Neural progenitor cell (in vitro differentiated cells): ENCODE data around the gene LRP5. TPM values are rescaled to one million over a fixed set of nuclear protein-coding genes. Genes with fewer than 3 reads are reported as not detected.

ENCODE experiments used
- DNase-seq: peaks from one replicate; pipeline ENCODE4 v3.0.0-alpha.2; 2016; ENCODE audit warnings: low spot score
- H2AFZ ChIP-seq: fragments of 200-600 bp; sonication (generic); replicated peaks from 2 replicates; pipeline ENCODE4 v1.6.1; 2016; ENCODE audit warnings: antibody characterized with exemption
- H3F3A ChIP-seq: fragments of 200-600 bp; sonication (generic); 2 replicates; pipeline ENCODE4 v1.6.1; 2016; ENCODE audit warnings: antibody characterized with exemption, low read depth
- H3K27ac ChIP-seq: fragments of 200-600 bp; sonication (generic); 2 replicates; pipeline ENCODE4 v1.5.1; 2016; ENCODE audit warnings: mild to moderate bottlenecking
- H3K27me3 ChIP-seq: fragments of 200-600 bp; sonication (generic); 2 replicates; pipeline ENCODE4 v1.6.1; 2016; ENCODE audit warnings: mild to moderate bottlenecking, moderate library complexity
- H3K36me3 ChIP-seq: fragments of 200-600 bp; sonication (generic); 2 replicates; pipeline ENCODE4 v1.5.1; 2016
- H3K4me1 ChIP-seq: fragments of 200-600 bp; sonication (generic); 2 replicates; pipeline ENCODE4 v1.6.1; 2016; ENCODE audit warnings: mixed run types
- H3K4me2 ChIP-seq: fragments of 200-600 bp; sonication (generic); 2 replicates; pipeline ENCODE4 v1.6.1; 2016
- H3K4me3 ChIP-seq: fragments of 200-600 bp; sonication (generic); 2 replicates; pipeline ENCODE4 v1.5.1; 2016
- H3K79me2 ChIP-seq: fragments of 200-600 bp; sonication (generic); 2 replicates; pipeline ENCODE4 v1.6.1; 2016; ENCODE audit warnings: low read depth
- H3K9ac ChIP-seq: fragments of 200-600 bp; sonication (generic); 2 replicates; pipeline ENCODE4 v1.6.1; 2016
- H3K9me3 ChIP-seq: fragments of 200-600 bp; sonication (generic); 2 replicates; pipeline ENCODE4 v1.5.1; 2016; ENCODE audit warnings: low read depth
- H4K20me1 ChIP-seq: fragments of 200-600 bp; sonication (generic); 2 replicates; pipeline ENCODE4 v1.6.1; 2016; ENCODE audit warnings: low read depth
- H3K27ac Mint-ChIP-seq: 3 replicates; pipeline ENCODE4 v1.8.0; 2021; ENCODE audit warnings: mixed read lengths
- H3K27me3 Mint-ChIP-seq: 2 replicates; pipeline ENCODE4 v1.8.0; 2022; ENCODE audit warnings: low read depth, mild to moderate bottlenecking, inconsistent platforms, moderate library complexity, mixed read lengths; ENCODE audit not compliant: insufficient read depth
- H3K36me3 Mint-ChIP-seq: 3 replicates; pipeline ENCODE4 v1.8.0; 2021; ENCODE audit warnings: mixed read lengths
- H3K4me1 Mint-ChIP-seq: 3 replicates; pipeline ENCODE4 v1.8.0; 2021; ENCODE audit warnings: mixed read lengths
- H3K4me3 Mint-ChIP-seq: 3 replicates; pipeline ENCODE4 v1.8.0; 2021; ENCODE audit warnings: mild to moderate bottlenecking, moderate library complexity, mixed read lengths
- H3K9me3 Mint-ChIP-seq: 3 replicates; pipeline ENCODE4 v1.8.0; 2020; ENCODE audit warnings: mixed read lengths
- EZH2 ChIP-seq: fragments of 200-600 bp; sonication (generic); IDR thresholded peaks from 2 replicates; pipeline ENCODE4 v1.6.1; 2017; ENCODE audit warnings: antibody characterized with exemption, mild to moderate bottlenecking, moderate library complexity
- EZH2phosphoT487 ChIP-seq: fragments of 200-600 bp; sonication (generic); IDR thresholded peaks from 2 replicates; pipeline ENCODE4 v1.6.1; 2017; ENCODE audit warnings: antibody characterized with exemption
- total RNA-seq: library from RNA; depleted of rRNA; stranded (reverse); fragments of >200 nt; gene quantifications from 2 replicates; pipeline ENCODE4 v1.2.3, GENCODE V29; 2015; ENCODE audit warnings: low replicate concordance
- TF ChIP-seq, protein P1 (sequence below): fragments of 200-600 bp; sonication (generic); IDR thresholded peaks from 2 replicates; pipeline ENCODE4 v1.5.1; 2017; ENCODE audit warnings: antibody characterized with exemption, mild to moderate bottlenecking

LRP5 gene
- total RNA-seq, 1 donor from 2014 or later = 7.3 TPM

DNA sequence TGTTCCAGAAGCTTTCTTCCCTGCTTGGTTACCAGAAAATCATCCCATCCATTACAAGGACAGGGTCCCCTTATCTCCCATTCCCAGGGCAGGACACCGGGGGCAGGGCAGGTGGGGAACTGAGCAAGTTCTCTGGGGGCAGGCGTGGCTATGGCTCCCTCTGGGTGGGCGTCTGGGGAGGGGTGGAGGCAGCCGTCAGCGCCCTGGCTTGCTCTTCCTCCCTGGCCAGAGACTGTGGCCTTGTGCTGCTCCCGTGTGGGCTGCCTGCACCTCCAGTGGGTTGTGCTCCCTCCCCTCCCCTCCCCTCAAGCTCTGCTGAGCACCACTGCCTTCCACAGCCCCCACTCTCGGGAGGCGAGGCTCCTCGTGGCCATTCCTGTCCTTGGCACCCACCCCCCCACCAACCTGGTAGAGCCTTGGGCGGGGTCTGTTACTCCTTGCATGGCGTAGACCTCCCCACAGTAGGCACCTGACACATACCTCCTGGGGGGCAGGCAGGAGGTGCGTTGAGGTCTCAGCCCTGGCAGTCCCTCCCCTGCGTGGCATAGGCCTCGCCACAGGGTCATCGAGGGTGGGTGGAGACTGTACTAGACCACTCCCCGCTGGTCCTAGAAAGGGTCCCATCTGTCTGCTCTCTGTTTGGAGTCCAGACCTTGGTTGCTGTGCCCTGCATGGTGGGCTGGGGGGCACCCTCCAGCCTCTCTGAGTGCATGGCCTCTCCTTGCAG is 123.9 kb downstream of the LRP5 start:
- H3K9me3 Mint-ChIP-seq = no peaks in the 10 kb centered on the region
- Histone ChIP-seq H2AFZ (no peak overlapping the region), H3K27me3 (no peaks in the 10 kb centered on the region), H3K4me3 (no peak overlapping the region), H3F3A (peaks cover 19% of the 10 kb centered on the region), H3K36me3 (no peaks in the 10 kb centered on the region), H3K4me1 (peaks cover 11% of the 10 kb centered on the region), H3K4me2 (no peak overlapping the region), H3K9ac (no peak overlapping the region), H3K9me3 (no peaks in the 10 kb centered on the region), H4K20me1 (no peaks in the 10 kb centered on the region), H3K27ac (no peak overlapping the region), H3K79me2 (no peaks in the 10 kb centered on the region)
- H3K27ac Mint-ChIP-seq = no peak overlapping the region
- TF ChIP-seq, protein P1, sequence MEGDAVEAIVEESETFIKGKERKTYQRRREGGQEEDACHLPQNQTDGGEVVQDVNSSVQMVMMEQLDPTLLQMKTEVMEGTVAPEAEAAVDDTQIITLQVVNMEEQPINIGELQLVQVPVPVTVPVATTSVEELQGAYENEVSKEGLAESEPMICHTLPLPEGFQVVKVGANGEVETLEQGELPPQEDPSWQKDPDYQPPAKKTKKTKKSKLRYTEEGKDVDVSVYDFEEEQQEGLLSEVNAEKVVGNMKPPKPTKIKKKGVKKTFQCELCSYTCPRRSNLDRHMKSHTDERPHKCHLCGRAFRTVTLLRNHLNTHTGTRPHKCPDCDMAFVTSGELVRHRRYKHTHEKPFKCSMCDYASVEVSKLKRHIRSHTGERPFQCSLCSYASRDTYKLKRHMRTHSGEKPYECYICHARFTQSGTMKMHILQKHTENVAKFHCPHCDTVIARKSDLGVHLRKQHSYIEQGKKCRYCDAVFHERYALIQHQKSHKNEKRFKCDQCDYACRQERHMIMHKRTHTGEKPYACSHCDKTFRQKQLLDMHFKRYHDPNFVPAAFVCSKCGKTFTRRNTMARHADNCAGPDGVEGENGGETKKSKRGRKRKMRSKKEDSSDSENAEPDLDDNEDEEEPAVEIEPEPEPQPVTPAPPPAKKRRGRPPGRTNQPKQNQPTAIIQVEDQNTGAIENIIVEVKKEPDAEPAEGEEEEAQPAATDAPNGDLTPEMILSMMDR = no peak
- TF ChIP-seq EZH2 = no peak
- TF ChIP-seq EZH2phosphoT487 = no peak
- peaks cover 12% of the 10 kb centered on the region for H3K4me1 Mint-ChIP-seq
- no peak for DNase-seq
- no peak overlapping the region for H3K4me3 Mint-ChIP-seq
- peaks cover 6% of the 10 kb centered on the region for H3K36me3 Mint-ChIP-seq
- peaks cover 2% of the 10 kb centered on the region for H3K27me3 Mint-ChIP-seq

DNA sequence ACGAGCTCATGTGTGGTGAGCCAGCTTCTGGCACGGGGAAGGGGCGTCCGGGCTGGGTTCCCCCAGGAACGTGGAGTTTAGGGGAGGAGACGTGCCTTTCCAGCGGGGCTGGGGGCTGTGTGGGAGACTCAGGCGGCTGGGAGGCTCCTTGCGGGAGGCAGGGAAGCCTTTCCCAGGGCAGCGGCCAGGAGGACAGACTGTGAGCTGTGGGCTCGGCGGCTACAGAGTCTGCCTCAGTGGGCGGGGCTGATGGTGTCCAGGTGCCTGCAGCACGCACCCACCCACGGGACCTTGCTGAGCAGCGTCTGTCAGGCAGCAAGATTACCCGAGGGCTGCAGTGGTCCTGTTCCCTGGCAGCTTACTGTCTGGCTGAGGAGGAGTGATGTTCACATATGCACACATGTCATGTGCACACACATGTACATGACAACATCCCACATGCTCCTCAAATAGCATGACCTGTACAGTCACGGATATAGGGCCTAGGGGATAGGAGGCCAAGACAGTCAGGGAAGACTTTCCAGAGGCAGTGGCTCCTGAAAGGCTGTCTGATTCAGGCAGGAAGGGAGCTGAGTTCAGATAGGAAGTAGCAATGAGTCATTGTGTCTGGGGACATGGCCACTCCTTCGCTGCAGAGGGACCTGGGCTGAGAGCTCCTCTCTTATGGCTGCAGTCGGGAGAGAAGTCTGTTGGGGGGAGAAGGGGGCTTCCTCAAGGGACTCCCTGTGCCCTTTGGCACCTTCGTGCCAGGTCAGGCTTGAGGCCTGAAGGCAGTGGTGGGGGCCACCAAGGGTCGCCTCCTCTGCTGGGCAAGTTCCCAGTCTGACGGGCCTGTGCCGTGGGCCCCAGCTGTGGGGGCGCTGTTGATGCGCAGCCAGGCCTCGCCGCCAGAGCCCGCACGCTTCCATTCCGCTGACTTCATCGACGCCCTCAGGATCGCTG is 124.9 kb downstream of the LRP5 start:
- no peaks in the 10 kb centered on the region for H4K20me1 ChIP-seq
- H3K9me3 ChIP-seq = no peaks in the 10 kb centered on the region
- H3K36me3 ChIP-seq = no peaks in the 10 kb centered on the region
- H3K79me2 ChIP-seq = no peaks in the 10 kb centered on the region
- Mint-ChIP-seq H3K4me1 (peaks cover 21% of the 10 kb centered on the region), H3K9me3 (no peaks in the 10 kb centered on the region), H3K27me3 (peaks cover 2% of the 10 kb centered on the region), H3K36me3 (peaks cover 6% of the 10 kb centered on the region), H3K4me3 (no peak overlapping the region), H3K27ac (no peak overlapping the region)
- no peaks in the 10 kb centered on the region for H3K27me3 ChIP-seq
- no peak overlapping the region for H3K4me2 ChIP-seq
- H3F3A ChIP-seq = peaks cover 24% of the 10 kb centered on the region
- H3K4me3 ChIP-seq = no peak overlapping the region
- H3K27ac ChIP-seq = no peak overlapping the region
- H2AFZ ChIP-seq = no peak overlapping the region
- no peak for DNase-seq
- H3K4me1 ChIP-seq = peaks cover 19% of the 10 kb centered on the region
- TF ChIP-seq, protein P1 = no peak
- no peak for TF ChIP-seq EZH2
- TF ChIP-seq EZH2phosphoT487 = no peak
- no peak overlapping the region for H3K9ac ChIP-seq

DNA sequence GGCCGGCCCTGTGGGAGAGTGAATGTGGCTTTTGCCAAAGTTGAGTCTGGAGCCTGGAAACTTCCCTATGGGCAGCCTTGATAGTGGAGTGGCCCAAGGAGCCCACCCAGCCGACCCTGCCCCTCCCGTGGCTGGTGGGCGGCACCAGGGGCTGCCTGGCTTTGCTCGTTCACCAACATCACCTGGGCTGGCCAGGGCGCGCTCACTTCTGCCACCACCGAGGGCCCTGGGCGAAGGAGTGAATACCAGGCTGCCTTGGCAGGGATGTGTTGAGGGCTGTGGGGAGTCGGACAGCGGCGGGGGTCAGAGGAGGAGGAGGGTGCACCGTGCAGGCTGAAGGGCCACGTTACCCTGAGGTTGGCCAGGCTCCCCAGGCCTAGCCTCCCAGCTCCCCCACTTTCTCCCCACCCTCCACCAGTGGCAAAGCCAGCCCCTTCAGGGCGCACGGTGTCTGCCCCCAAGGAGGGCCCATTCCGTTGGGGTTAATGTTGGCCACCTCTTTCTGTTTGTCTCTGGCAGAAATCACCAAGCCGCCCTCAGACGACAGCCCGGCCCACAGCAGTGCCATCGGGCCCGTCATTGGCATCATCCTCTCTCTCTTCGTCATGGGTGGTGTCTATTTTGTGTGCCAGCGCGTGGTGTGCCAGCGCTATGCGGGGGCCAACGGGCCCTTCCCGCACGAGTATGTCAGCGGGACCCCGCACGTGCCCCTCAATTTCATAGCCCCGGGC is 125.7 kb downstream of the LRP5 start:
- Histone ChIP-seq H3K79me2 (no peaks in the 10 kb centered on the region), H3K9me3 (no peaks in the 10 kb centered on the region), H3K4me1 (peaks cover 19% of the 10 kb centered on the region), H4K20me1 (no peaks in the 10 kb centered on the region), H3F3A (peaks cover 24% of the 10 kb centered on the region), H3K27me3 (no peaks in the 10 kb centered on the region), H3K27ac (no peak overlapping the region), H3K9ac (no peak overlapping the region), H3K36me3 (no peaks in the 10 kb centered on the region), H2AFZ (no peak overlapping the region), H3K4me2 (no peak overlapping the region), H3K4me3 (no peak overlapping the region)
- Mint-ChIP-seq H3K9me3 (no peaks in the 10 kb centered on the region), H3K36me3 (peaks cover 12% of the 10 kb centered on the region), H3K4me3 (no peak overlapping the region), H3K27ac (no peak overlapping the region), H3K4me1 (peaks cover 24% of the 10 kb centered on the region), H3K27me3 (peaks cover 2% of the 10 kb centered on the region)
- TF ChIP-seq EZH2phosphoT487 (no peak), EZH2 (no peak)
- TF ChIP-seq, protein P1 = no peak
- no peak for DNase-seq
